COR-L47 (cell line): ENCODE data around the gene MAP3K7.

Experiments used
- DNase-seq: peaks from one replicate; lab custom pipeline; 2025; lab: John Stamatoyannopoulos, UW

The MAP3K7 gene

DNA sequence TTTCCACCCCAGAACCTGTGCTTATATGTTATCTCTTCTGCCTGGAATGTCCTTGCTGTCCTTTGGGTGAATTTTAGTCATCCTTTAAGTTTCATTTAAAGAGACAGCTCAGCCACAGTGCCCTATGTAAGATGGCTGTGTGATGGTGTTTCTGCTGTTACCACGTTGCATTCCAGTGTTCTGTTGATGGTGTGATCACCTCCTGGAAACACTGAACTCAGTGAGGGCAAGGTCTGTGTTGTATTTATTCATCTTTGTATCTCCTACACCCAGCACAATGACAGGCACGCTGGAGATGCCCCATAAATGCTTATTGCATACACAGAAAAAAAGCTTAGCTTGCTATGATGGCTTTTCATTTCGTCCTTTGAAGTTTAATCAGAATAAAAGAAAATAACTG is 102.5 kb downstream of the MAP3K7 start:
- no peak for DNase-seq

GRCh38 chr6:90483956-90484355 is 102.9 kb downstream of the MAP3K7 start:
- DNase-seq = no peak

GRCh38 chr6:90483116-90483839 is 103.6 kb downstream of the MAP3K7 start:
- DNase-seq = no peak

GRCh38 chr6:90480666-90481065 is 106.2 kb downstream of the MAP3K7 start:
- no peak for DNase-seq

GRCh38 chr6:90479603-90479926 is 107.3 kb downstream of the MAP3K7 start:
- no peak for DNase-seq

DNA sequence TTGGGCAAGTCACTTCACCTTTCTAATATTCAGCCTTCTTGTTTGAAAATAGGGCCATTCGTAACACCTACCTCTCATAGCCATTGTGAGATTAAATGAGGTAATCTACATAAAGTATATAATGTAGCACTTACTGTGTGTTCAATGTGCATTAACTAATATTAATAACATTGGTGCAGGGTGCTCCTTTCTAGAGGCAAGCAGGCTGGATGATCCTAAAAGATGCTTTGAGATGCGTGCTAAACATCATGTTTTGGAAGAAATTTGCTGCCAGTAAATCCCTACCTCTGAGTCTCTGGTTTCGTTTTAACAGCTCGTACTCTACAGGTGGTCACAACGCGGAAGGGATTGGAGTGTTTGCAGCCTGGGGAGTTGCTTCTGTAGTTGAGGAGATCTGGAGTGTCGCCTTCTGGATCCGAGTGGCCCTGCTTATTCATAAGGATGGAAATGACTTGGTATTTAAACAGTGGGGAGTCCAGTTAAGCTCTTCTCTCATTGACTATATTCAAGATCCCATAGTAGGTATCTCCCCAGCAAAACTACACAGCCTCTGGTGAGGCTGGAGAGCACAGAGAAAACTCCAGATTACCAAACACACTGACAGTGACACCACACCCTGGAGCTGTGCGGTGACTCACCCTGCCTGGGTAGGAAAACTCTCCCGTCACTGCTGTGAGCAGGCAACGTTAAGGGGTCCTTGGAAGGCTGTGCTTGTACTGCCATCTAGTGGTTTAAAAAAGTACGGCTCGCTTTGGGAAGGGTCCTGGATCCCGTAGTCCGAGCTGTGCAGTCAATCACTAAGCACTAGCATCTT is 107.9 kb downstream of the MAP3K7 start:
- DNase-seq = peak; percentile 72

GRCh38 chr6:90478278-90478677 is 108.6 kb downstream of the MAP3K7 start:
- DNase-seq = no peak

DNA sequence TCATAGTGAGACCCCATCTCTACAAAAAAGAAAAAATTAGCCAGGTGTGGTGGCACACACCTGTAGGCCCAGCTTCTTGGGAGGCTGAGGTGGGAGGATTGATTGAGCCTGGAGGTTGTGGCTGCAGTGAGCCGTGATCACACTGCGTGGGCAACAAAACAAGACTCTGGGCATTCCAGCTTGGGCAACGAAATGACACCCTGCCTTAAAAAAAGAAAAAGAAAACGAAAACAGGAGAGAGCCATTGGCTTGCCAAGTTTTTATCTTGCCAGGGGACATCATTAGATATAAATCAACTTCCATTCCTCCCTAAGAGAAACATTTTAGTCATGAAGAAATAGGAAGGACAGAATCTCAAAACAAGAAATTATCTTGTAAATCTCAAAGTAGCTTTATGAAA is 109.5 kb downstream of the MAP3K7 start:
- no peak for DNase-seq

GRCh38 chr6:90472716-90473115 is 114.2 kb downstream of the MAP3K7 start:
- no peak for DNase-seq

- no peak for DNase-seq
Observed at GRCh38 chr6:90471263-90471662, 115.6 kb downstream of the MAP3K7 start.

- no peak for DNase-seq
Observed at GRCh38 chr6:90469906-90470305, 117.0 kb downstream of the MAP3K7 start.

- DNase-seq = no peak
Observed at GRCh38 chr6:90468859-90469258, 118.0 kb downstream of the MAP3K7 start.

DNA sequence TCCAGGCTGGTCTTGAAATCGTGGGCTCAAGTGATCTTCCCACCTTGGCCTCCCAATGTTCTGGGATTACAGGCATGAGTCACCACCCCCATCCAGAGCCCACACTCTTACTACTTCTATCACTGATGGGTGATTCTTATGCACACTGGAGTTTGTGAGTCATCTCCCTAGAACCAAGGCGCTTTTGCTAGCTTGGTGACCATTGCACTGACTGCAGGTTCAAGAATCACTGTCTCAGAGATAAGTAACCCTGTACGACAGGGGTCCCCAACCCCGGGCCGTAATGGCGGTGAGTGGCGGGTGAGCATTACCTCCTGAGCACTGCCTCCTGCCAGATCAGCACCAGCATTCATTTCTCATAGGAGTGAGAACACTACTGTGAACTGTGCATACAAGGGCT is 118.8 kb downstream of the MAP3K7 start:
- no peak for DNase-seq

- no peak for DNase-seq
Observed at GRCh38 chr6:90467546-90467945, 119.3 kb downstream of the MAP3K7 start.

- no peak for DNase-seq
Observed at GRCh38 chr6:90466154-90466940, 120.5 kb downstream of the MAP3K7 start.

GRCh38 chr6:90465686-90466085 is 121.2 kb downstream of the MAP3K7 start:
- DNase-seq = no peak

DNA sequence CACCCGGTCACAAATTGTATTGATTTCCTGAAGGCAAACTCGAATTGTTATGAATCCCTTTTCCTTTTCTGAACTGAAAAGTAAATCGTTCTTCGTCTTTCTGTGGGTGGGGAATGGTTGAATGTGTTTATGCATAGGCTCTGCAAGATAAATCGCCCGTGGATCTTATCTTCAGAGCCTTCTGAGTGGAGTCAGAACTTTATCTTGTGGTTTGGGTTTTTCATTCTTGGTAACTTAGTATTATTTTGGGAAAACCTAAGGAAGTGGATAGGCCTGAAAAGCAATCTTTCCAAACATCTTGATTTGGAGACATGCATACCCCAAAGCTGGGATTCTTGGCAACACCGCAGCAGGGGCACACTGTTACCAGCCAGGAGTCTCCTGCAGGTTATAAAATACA is 122.4 kb downstream of the MAP3K7 start:
- DNase-seq = no peak

- DNase-seq = no peak
Observed at GRCh38 chr6:90463874-90464273, 123.0 kb downstream of the MAP3K7 start.
